Measurements from ENCODE around the gene CRACDL.

GRCh38 chr2:98946855-98947254 lies 10.8 kb upstream of the CRACDL start:
- TF ChIP-seq, protein P1, sequence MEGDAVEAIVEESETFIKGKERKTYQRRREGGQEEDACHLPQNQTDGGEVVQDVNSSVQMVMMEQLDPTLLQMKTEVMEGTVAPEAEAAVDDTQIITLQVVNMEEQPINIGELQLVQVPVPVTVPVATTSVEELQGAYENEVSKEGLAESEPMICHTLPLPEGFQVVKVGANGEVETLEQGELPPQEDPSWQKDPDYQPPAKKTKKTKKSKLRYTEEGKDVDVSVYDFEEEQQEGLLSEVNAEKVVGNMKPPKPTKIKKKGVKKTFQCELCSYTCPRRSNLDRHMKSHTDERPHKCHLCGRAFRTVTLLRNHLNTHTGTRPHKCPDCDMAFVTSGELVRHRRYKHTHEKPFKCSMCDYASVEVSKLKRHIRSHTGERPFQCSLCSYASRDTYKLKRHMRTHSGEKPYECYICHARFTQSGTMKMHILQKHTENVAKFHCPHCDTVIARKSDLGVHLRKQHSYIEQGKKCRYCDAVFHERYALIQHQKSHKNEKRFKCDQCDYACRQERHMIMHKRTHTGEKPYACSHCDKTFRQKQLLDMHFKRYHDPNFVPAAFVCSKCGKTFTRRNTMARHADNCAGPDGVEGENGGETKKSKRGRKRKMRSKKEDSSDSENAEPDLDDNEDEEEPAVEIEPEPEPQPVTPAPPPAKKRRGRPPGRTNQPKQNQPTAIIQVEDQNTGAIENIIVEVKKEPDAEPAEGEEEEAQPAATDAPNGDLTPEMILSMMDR (IDR thresholded peaks at IDR 0.05; ENCODE audit: low read depth, low read length): no peak
- no peak for TF ChIP-seq EZH2phosphoT487 (IDR thresholded peaks at IDR 0.05; ENCODE audit: low read depth)
